GM19239 (cell line): Measurements from ENCODE around the gene SORCS2.

Experiments
- DNase-seq: peaks from one replicate; pipeline ENCODE4 v3.0.0; 2011; ENCODE audit warnings: low spot score; ENCODE audit not compliant: insufficient read length
- FAIRE-seq: peaks from 2 replicates; lab custom pipeline; 2011; peaks lifted over from hg19 to GRCh38; lab: Jason Lieb, UNC

Gene SORCS2

DNA sequence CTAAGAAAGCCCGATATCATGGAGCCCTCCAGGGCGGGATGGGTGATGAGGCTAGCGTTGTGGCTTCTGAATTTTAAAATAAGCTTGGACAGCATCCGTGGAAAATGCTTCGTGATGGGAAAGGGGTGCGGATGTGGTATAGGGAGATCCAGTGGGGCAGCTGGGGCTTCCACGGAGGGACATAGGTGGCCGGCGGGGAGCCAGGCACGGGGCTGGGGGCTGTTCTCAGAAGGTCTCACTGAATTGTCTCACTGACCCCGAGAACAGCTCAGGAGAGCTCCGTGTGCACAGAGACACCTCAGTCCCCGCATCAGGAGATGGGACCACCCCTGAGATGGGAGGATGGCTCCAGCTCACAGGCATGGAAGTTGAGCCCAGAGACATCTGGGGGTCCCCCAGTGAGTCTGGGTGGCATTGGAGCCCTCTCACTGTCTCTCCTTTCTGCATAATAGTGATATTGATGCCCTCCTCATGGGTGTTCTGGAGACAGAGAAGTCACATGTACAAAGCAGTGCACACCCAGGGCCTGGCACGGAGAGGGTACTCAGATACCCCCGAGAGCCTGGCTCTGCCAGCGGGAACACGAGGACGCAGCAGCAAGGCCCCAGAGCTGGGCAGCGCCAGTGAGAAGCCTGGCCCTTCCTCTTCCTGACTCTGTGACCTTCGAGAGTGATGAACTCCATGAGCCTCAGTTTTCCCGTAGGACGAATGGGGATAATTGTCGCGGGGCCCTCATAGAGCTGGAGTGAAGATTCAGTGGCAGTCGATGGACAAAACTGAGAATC is 313.0 kb downstream of the SORCS2 start:
- DNase-seq (no peak), FAIRE-seq (no peak)

DNA sequence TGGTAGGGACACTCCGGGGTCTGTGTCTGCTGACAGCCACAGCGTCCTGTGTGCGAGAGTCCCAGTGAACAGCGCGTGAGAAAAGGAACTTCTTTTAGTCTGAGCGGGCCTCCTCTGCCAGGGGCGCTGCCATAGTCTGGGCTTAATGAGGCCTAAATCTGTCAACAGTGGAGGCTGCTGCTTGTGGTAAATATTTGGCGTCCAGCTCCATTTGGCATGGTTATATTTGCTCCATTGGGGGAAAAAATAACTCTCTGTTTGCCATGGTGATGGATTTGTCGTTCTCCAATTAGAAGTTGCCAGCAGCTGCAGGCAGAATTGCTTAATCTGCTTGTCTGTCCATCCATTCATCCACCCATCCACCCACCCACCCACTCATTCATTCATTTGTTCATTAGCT is 313.8 kb downstream of the SORCS2 start:
- FAIRE-seq (no peak), DNase-seq (no peak)

GRCh38 chr4:7506572-7506971 is 314.2 kb downstream of the SORCS2 start:
- FAIRE-seq: no peak
- no peak for DNase-seq

GRCh38 chr4:7507381-7507780 is 315.0 kb downstream of the SORCS2 start:
- FAIRE-seq: no peak

DNA sequence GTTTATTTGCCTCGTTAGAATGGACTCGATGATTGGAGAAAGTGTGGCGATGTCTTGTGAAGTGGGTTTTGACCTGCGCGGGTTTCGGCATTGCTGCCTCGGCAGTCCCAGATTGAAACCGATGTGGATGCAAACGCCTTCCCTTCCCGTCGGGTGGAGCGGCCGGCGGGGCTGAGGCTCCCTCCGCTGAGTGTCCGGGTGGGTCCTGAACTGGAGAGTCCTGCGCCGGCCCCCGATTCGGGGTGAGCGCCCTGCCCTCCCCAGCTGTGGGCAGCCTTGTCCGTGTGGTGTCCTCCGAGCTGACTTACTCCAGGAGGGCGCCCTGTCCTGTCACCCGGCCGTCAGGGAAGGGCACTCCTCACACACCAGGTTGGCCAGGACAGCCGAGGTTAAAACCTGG is 317.7 kb downstream of the SORCS2 start:
- no peak for FAIRE-seq
- DNase-seq: no peak

More at GRCh38 chr4:7507381-7507780, 315.0 kb downstream of the SORCS2 start:
- no peak for DNase-seq

DNA sequence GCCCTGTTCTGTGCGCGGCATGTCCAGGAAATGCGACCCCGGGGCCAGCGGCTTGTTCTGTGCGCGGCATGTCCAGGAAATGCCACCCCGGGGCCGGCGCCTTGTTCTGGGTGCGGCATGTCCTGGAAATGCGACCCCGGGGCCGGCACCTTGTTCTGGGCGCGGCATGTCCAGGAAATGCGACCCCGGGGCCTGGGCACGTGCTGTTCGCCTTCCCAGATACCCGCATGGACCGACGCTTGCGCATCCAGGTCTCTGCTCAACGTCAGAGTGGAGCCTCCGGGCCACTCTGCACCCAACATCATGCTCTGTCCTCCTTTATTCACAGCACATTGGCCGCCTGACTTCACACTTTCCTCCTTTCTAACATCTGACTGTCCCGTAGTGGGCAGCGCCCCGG is 318.2 kb downstream of the SORCS2 start:
- FAIRE-seq: no peak
- DNase-seq: no peak

- FAIRE-seq (no peak), DNase-seq (no peak)
Measured at GRCh38 chr4:7511525-7511924, 319.2 kb downstream of the SORCS2 start.

DNA sequence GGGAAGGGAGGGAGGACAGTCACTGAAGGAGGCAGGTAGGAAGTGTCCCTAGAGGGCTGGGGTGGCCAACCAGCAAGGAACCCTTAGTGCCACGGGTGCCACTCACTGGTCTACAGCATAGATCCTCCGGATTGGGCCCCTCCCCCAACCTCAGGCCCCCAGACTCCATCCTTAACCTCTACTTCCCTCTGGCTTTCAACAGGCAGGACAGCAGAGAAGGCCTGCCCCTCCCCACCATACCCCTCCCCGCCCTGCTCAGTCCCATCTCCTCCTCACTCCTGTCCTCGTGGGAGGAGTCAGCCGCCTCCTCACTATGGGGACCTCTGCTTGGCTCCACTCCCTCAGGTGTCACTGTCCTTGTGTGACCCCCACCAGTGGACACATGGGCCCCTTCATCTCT is 320.1 kb downstream of the SORCS2 start:
- FAIRE-seq (no peak), DNase-seq (no peak)

DNA sequence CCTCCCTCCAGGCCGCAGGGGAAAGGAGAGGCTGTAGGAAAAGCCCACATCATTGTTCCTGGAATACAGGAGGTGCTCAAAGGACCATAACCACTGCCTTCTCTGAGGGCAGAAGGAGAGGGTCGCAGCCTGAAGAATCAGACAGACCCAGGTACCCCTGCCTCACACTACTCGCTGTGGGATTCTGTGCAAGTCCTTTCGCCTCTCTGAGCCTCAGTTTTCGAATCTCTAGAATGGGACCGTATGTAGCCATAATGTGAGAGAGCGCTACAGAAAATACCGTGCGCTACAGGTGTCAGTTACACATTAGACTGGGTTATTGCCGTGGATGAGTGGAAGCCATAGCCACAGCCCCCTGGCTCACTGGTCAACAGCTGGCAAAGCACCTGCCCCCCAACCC is 320.6 kb downstream of the SORCS2 start:
- no peak for FAIRE-seq
- DNase-seq: no peak

- no peak for FAIRE-seq
- DNase-seq: no peak
Measured at GRCh38 chr4:7513671-7514070, 321.3 kb downstream of the SORCS2 start.

- DNase-seq (no peak), FAIRE-seq (no peak)
Measured at GRCh38 chr4:7514281-7514680, 321.9 kb downstream of the SORCS2 start.

DNA sequence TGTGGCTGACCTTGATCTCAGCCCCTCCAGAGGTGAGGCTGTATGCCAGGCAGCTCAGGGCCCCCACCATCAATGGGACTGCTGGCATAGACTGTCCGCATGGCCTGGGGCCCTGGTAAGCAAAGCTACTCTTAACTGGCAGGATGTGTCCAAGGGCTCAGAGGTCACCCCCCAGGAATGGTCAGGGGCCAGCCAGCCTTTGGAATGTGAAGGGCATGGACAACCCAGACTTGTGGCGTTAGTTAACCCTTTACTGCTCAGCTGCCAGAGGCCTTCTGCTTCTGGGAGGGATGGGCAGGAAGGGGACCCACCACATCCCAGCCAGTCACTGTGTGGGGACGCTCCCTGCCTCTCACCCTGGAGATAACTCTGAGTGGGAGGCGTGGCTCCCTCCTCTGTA is 322.5 kb downstream of the SORCS2 start:
- FAIRE-seq: no peak

DNA sequence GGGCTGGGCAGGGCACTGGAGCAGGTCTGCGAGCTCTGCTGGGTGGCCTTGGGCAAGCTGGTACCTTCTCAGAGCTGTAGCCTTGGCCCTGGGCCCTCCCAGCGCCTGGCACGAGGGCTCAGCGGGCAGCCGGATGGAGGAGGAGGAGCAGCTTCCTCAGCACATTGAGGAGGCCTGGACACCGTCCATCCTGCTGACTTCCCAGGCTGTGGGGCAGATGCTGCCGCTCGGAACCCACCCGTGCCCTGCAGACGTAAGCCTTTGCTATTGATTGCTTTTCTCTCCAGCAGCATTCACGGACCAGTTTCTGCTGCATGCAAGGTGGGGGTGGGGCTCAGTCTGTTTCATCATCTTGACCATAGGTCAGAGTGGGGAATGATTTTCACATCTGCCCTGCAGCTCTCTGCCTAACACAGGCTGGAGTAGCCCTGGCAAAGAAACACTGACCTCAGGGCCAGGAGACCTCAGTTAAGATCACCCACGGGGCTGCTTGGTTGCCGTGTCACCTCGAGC is 323.1 kb downstream of the SORCS2 start:
- FAIRE-seq (no peak), DNase-seq (no peak)

More for the DNA sequence above, 322.5 kb downstream of the SORCS2 start:
- no peak for DNase-seq

- DNase-seq (no peak), FAIRE-seq (no peak)
Measured at GRCh38 chr4:7516096-7516772, 323.9 kb downstream of the SORCS2 start.

- no peak for FAIRE-seq
Measured at GRCh38 chr4:7516773-7517144, 324.4 kb downstream of the SORCS2 start.

DNA sequence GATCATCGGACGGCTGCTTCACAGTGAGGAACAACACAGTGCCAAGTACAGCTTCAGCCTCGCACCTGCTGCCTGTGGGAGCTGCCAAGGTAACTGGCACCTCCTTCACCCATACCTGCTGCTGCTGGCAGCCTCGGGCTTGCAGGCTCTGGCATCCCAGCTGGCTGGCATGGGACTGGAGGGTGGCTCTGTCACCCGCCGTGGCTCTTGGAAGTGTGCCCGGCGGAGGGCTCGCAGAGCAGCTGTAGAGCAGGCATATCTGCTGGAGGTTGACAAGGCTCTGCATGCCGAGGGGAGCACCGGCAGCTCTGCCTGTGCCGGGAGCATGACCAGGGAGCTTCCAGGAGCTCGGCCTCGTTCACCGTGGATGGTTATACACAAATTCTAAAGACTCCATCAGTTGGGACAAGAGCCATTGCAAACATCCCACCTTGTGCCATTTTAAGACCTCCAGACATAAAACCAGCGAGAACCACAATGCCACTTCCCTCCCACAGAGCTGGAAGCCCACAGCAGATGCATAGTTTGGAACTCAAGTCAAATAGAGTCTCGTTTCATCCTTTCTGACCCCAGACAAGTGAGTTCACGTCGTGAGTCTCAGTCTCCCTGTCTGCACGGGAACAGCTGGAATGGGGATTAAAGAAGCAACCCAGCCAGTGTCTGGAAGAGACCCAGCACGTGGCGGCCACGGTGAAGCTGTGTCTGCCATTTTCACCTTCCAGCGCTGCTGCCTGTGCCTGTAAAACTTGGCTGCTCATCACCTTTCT is 326.7 kb downstream of the SORCS2 start:
- DNase-seq (no peak), FAIRE-seq (no peak)

More at GRCh38 chr4:7516773-7517144, 324.4 kb downstream of the SORCS2 start:
- DNase-seq: no peak

DNA sequence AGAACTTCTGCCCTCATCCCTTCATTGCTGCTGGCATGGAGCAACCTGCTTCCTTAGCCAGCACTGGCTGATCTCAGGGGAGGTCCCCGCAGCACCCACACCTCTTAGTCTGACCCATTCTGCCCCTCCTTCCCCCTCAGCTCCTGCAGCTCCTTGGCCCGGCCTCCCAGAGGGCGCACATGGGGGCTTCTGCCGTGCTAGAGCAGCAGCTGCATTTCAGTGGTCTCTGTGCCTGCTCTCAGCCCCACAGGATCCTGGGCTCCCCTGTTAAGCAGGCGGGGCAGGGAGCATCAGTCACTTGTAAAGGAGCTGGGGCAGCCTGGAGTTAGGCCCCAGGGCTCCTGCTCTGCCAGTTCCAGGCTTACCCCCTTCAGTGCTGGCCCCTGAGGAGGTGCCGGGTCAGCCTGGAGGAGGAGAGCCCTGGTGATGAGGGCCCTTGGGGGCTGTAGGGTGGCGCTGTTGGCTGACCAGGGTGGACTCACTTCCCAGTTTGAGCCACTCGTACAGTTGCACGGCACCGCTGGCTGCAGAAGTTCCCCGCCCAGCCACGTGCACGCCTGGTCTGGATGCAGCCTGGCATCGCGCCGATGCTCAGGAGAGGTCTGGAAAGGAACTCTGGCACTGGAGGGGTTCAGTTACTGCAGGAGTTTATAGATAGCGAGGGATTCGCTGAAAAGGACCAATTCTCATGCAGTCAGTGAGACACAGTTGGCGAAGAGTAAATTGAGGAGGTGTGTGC is 327.5 kb downstream of the SORCS2 start:
- DNase-seq (no peak), FAIRE-seq (no peak)

DNA sequence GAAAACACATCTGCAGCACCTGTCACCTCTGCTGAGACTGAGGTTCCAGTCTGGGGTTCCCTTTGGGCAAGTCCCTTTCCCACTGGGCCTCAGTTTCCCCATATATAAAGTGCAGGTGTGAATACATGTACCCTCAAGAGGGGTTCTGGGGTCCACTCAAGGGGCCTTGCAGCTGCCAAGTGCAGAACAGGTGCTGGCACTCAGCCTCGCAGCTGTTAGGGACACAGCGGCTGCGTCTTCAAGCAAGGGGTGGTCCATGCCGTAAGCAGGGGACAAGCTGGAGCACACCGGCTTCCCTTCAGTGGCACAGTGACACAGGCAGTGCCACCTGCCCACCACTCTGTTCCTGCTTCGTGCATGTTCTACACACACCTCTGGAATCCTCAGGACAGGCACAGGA is 329.3 kb downstream of the SORCS2 start:
- DNase-seq (no peak), FAIRE-seq (no peak)

DNA sequence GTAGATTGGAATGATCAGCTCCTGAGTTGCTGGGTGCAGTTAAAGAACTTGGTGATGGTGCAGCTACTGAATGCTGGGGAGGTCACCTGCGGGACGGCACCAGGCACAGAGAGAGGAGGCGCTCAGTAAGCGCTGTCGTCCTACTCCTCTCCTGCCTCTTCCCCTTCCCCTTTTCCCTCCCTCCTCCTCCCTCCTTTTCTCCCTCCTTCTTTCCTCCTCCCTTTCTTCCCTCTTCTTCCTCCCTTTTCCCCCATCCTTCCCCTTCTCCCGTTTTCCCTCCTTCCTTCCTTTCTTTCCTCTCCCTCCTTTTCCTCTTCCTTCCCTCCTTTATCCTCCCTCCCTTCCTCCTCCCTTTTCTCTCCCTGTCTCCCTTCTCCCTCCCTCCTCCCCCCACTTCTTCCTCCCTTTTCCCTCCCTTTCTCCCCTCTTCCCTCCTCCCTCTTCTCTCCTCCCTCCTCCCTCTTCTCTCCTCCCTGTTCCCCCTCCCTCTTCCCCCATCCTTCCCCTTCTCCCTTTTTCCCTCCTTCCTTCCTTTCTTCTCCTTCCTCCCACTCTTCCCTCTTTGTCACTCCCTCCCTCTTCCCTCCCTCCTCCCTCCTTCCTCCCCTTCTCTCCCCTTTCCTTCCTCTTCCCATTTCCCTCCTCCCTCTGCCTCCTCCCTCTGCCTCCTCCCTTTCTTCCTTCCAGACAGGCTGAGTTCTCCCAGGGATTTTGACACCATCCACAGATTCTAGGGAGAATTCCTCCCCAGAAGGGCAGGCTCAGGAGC is 330.3 kb downstream of the SORCS2 start:
- DNase-seq: no peak
- FAIRE-seq: no peak
